ENCODE results near the gene R3HDM4.

Gene R3HDM4

DNA sequence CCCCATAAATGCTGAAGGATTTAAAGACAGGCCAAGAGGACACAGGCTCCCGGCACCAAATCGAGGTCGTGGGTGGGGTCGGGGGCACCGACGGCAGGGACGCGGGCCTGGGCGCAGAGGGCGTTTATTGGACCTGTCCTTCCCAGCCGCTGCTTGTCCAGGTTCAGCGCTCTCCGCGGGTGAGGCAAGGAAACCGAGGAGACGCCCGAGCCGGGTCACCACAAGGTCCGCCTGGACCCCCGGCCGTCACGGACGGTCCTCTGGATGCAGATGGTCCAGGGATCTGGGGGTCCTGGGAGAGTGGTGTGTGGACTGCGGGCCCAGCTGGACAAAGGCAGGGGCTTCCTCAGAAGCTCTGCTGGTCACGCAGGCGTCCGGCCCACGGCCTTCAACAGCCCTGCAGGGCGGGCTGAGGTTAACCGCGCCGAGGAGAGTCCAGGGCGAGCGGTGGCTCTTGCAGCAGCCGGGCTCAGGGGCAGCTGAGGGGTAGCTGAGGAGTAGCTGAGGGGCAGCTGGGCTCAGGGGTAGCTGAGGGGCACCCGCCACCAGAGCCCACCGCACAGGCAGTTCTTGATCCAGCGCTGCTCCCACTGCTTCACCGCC lies 45.1 kb downstream of the R3HDM4 start:
- H3K4me3 ChIP-seq (ENCODE audit: control insufficient read depth, low read depth, low read length): no peak overlapping the region
- TF ChIP-seq, protein P1, sequence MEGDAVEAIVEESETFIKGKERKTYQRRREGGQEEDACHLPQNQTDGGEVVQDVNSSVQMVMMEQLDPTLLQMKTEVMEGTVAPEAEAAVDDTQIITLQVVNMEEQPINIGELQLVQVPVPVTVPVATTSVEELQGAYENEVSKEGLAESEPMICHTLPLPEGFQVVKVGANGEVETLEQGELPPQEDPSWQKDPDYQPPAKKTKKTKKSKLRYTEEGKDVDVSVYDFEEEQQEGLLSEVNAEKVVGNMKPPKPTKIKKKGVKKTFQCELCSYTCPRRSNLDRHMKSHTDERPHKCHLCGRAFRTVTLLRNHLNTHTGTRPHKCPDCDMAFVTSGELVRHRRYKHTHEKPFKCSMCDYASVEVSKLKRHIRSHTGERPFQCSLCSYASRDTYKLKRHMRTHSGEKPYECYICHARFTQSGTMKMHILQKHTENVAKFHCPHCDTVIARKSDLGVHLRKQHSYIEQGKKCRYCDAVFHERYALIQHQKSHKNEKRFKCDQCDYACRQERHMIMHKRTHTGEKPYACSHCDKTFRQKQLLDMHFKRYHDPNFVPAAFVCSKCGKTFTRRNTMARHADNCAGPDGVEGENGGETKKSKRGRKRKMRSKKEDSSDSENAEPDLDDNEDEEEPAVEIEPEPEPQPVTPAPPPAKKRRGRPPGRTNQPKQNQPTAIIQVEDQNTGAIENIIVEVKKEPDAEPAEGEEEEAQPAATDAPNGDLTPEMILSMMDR (IDR thresholded peaks at IDR 0.05; ENCODE audit: control insufficient read depth, insufficient read depth, low read depth, low read length, missing control alignments): no peak
- no peak for DNase-seq (ENCODE audit: low read depth)

DNA sequence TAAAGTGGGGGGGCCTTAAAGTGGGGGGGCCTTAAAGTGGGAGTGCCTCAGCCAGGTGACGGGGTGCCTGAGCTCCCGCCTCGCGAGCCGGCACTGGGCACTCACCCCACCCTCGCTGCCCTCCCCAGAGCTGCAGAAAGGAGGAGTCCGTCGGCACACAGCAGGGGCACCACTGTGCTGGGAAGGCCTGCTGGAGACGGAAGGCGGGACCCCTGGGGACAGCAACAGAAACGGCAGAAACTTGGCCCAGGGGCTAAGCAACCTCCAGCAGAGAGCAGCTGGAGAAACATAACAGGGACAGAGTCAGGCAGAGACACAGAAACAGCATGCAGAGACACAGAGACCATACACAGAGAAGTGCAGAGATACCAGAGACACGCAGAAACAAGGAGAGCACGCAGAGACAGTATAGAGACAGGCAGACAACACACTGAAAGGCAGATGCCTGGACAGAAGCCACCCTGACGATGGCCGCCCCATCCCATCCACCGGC lies 45.7 kb downstream of the R3HDM4 start:
- no peak for DNase-seq (ENCODE audit: low read depth)
- TF ChIP-seq, protein P1 (IDR thresholded peaks at IDR 0.05; ENCODE audit: control insufficient read depth, insufficient read depth, low read depth, low read length, missing control alignments): no peak
- H3K4me3 ChIP-seq (ENCODE audit: control insufficient read depth, low read depth, low read length): no peak overlapping the region

DNA sequence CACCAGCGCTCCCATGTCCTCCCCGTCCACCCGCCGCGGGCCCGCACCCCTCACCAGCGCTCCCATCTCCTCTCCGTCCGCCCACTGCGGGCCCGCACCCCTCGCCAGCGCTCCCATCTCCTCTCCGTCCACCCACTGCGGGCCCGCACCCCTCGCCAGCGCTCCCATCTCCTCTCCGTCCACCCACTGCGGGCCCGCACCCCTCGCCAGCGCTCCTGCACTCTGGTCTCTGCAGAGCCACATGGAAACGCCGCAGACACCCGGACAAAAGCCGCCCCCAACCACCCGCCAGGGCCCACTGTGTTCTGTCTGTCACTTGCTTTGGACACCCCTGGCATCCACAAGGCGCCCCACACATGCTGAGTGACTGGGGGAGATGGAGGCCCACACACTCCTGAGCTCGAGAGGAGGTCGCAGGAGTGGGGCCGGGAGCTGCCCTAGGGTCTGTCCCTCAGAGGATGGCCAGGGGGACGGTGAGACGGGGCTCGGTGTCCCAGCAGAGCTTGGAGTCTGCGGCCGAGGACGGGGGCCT lies 46.2 kb downstream of the R3HDM4 start:
- TF ChIP-seq, protein P1 (IDR thresholded peaks at IDR 0.05; ENCODE audit: control insufficient read depth, insufficient read depth, low read depth, low read length, missing control alignments): no peak
- no peak overlapping the region for H3K4me3 ChIP-seq (ENCODE audit: control insufficient read depth, low read depth, low read length)
- DNase-seq (ENCODE audit: low read depth): no peak

DNA sequence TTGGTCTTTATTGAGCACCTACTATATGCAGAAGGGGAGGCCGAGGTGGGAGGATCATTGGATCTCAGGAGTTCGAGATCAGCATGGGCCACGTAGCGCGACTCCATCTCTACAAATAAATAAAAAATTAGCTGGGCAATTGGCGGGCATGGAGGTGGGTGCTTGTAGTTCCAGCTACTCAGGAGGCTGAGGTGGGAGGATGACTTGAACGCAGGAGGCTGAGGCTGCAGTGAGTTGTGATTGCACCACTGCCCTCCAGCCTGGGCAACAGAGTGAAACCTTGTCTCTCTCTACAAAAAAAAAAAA lies 49.8 kb downstream of the R3HDM4 start:
- DNase-seq (ENCODE audit: low read depth): no peak
- TF ChIP-seq, protein P1 (IDR thresholded peaks at IDR 0.05; ENCODE audit: control insufficient read depth, insufficient read depth, low read depth, low read length, missing control alignments): no peak
- no peak overlapping the region for H3K4me3 ChIP-seq (ENCODE audit: control insufficient read depth, low read depth, low read length)

DNA sequence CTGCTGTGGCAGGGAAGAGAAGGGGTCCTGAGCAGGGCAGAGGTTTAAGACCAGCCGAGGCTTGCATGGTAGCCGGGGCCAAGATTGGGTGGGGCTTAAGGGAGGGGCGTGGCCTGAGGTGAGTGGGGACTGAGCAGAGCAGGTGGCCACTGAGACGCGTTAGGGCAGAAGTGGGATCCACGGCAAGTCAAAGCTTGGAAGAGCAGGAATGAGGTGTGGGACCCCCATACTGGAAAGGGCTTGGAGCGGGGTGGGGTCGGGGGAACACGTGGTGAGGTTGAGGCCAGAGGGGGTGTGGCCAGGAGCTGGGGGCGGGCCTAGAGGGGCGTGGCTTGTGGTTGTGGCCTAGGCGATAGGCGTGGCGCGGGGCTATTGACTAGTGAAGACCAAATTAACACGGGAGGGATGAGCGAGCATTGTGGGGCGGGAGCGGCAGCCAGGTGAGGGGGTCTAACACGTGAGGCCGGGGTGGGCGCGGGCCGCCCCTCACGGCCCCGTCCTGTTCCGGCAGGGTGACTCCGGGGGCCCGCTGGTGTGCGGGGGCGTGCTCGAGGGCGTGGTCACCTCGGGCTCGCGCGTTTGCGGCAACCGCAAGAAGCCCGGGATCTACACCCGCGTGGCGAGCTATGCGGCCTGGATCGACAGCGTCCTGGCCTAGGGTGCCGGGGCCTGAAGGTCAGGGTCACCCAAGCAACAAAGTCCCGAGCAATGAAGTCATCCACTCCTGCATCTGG lies 50.3 kb downstream of the R3HDM4 start:
- no peak overlapping the region for H3K4me3 ChIP-seq (ENCODE audit: control insufficient read depth, low read depth, low read length)
- TF ChIP-seq, protein P1 (IDR thresholded peaks at IDR 0.05; ENCODE audit: control insufficient read depth, insufficient read depth, low read depth, low read length, missing control alignments): no peak
- DNase-seq (ENCODE audit: low read depth): no peak

DNA sequence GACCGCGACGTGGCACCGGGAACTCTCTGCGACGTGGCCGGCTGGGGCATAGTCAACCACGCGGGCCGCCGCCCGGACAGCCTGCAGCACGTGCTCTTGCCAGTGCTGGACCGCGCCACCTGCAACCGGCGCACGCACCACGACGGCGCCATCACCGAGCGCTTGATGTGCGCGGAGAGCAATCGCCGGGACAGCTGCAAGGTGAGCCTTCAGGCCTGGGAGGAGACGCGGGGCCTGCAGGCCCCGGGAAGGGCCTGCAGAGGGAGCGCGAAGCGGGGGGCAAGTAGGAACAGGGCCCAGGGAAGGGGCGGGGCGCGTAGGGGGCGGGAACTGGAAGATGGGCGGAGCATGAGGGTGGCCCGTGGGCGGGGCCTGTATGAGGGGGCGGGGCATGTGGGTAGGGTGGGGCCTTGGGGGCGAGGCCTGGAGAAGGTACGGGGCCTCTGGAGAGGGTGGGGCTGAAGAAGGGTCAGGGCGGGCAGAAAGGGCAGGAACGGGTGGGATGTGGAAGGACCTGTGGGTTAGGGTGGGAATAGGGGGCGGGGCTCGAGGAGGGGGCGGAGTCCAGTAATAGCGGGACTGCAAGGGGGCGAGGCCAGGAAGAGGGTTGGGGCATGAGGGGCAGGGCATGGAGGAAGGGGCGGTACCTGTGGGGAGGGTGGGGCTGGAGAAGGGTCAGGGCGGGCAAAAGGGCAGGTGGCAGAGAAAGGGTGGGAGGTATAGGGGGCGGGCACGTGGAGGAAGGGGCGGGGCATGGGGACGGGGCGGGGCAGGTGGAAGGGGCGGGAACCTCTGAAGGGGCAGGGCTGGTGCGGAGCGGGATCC lies 51.1 kb downstream of the R3HDM4 start:
- no peak for DNase-seq (ENCODE audit: low read depth)
- no peak overlapping the region for H3K4me3 ChIP-seq (ENCODE audit: control insufficient read depth, low read depth, low read length)
- TF ChIP-seq, protein P1 (IDR thresholded peaks at IDR 0.05; ENCODE audit: control insufficient read depth, insufficient read depth, low read depth, low read length, missing control alignments): no peak

All from AG09309 (cell line).